GM12873 (cell line): ENCODE results near the gene SH3PXD2B.

Experiments
- TF ChIP-seq, protein P1 (sequence below): IDR thresholded peaks from 2 replicates; pipeline ENCODE4 v1.5.1; 2012; ENCODE audit warnings: low read depth, mild to moderate bottlenecking, moderate library complexity, low read length, control low read depth; ENCODE audit not compliant: insufficient read depth; ENCODE audit errors: missing control alignments

Gene SH3PXD2B

DNA sequence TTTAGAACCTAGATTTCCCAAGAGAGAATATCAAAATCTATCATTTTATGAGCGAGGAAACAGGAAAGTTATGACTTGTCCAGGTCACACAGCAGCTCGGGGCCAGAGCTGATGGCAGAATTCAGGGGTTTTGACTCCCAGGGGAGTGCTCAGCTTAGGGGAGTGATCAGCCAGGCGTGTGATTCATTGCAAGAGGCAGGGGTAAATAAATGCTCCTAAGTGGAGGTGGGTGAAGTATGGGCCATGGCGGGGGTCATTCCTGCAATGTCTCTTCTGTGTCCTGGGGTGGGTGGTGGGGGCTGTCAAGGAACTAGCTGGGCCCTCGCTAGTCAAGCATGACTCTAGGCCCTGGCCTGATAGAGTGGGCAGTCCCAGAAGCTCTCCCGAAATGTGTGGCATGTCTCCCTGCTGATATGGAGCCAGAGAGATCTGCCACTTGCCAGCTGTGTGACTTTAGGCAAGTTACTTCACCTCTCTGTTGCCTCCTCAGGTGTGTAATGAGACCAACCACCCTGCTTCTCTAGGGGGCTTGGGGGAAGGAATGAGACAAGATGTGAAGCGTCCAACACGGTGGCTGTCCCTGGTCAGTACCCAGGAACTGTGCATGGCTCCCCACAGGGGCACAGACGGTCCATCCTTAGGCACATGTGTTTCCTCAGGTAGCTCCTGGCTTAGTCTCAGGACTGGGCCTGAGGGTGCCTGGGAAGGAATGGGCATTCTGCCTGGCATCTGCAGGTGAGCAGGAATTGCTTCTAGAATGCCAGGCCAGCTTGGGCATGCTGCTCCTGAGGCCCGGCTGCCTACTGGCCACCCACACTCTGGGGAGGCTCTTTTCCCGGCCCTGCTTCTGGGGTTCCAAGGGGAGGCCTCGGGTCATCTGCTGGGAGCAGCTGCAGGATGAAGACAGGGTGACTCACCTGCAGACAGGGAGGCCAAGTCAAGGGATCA is 36.5 kb upstream of the SH3PXD2B start:
- TF ChIP-seq, protein P1, sequence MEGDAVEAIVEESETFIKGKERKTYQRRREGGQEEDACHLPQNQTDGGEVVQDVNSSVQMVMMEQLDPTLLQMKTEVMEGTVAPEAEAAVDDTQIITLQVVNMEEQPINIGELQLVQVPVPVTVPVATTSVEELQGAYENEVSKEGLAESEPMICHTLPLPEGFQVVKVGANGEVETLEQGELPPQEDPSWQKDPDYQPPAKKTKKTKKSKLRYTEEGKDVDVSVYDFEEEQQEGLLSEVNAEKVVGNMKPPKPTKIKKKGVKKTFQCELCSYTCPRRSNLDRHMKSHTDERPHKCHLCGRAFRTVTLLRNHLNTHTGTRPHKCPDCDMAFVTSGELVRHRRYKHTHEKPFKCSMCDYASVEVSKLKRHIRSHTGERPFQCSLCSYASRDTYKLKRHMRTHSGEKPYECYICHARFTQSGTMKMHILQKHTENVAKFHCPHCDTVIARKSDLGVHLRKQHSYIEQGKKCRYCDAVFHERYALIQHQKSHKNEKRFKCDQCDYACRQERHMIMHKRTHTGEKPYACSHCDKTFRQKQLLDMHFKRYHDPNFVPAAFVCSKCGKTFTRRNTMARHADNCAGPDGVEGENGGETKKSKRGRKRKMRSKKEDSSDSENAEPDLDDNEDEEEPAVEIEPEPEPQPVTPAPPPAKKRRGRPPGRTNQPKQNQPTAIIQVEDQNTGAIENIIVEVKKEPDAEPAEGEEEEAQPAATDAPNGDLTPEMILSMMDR: no peak

DNA sequence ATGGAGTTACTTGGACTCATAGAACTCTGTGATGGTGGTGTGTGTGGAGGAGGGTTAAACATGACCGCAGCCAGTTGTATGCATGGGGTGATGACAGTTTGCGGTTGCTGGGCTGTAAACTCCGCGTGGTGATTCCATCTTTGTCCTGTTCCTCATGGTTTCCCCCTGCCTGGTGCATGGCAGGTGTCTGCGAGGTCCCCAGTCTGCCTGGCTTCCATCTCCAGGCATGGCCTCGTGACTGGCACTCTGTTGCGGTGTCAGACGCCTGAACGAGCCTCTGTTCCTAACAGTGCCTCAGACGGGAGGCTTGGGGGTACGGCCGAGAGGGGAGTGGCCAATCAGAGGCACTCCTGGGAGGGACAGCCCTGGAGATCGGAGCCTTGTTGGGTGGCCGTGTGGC is 33.9 kb upstream of the SH3PXD2B start:
- TF ChIP-seq, protein P1: no peak

DNA sequence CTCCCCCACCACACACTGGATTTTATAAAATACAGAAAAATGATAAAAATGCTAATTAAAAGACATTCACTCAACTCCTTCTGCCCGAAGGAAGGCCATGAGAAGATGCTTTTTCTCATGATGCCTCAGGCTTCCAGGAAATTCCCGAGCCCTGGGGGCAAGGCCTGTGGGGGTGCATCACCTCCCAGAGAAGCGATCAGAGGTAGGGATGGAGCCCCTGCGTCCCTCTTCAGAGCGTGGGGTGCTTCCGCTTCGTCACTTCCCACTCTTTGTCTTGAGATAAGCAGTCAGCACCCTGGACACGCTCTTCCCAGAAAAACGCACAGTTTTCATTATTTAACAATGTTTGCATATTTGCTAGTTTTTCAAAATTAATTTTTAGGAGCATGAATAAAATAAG is 33.3 kb upstream of the SH3PXD2B start:
- TF ChIP-seq, protein P1: no peak

DNA sequence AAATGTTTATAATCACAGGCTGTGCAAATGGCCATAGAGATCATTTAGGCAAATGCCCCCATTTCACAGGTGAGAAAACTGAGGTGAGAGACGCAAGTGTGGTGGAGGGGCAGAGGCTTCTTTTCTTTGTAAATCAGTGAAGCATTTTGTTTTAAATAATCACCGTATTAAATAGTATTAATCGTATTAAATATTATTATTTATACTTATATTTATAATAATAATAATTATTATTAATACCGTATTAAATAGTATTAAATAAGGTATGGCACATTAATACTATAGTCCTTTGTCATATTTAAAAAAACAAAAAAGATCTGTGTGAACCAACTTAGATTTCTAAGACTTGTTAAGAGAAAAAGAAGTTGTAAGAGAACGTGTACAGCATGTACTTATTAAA is 32.6 kb upstream of the SH3PXD2B start:
- TF ChIP-seq, protein P1: no peak

DNA sequence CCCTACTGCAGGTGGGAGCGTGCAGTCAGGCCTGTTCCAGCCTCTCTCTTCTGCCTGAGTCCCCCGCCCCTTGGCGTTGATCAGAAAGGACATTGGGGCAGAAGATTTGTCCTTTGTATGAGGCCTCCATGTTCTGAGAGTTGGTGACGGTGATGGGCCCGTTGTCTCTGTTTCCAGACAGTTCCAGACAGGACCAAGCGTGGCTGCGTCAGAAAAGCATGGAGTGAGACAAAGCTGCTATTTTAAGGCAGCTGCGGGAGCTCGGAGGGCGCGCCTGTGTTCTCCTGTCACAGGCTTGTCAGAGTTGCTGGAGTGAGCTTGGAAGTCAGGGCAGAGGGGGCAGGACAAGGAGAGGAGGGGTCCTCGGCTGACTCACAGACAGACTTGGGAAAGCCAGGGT is 32.1 kb upstream of the SH3PXD2B start:
- TF ChIP-seq, protein P1: no peak

DNA sequence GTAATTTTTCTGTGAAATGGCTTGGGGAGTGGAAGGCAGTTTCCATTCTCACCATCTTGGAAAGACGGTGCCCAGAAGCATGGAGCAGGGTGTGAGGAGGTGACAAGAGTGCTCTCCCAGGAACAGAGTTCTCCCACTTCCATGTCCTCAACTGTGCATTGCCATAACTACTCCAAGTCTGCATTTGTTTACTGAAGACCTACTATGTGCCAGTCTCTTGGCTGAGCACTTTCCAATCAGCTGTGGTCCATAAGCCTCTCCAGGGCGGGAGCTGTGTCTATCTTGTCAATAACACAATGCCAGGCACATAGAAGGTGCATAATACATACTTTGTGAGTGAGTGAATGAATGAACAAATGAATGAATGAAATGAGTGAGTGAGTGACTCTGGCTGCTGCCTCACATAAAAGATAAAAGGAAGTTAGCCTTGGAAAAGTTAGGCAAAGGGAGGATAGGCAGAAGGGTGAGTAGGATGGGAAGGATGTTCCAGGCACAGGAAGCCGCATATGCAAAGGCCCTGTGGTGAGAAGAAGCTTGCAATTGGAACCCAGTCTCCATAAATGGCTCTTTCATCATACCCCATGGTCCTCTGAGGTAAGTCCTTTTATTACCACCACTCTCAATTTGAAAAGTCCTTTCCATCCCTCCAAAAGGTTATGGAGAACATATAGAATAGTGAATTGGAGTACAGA is 31.3 kb upstream of the SH3PXD2B start:
- TF ChIP-seq, protein P1: no peak

DNA sequence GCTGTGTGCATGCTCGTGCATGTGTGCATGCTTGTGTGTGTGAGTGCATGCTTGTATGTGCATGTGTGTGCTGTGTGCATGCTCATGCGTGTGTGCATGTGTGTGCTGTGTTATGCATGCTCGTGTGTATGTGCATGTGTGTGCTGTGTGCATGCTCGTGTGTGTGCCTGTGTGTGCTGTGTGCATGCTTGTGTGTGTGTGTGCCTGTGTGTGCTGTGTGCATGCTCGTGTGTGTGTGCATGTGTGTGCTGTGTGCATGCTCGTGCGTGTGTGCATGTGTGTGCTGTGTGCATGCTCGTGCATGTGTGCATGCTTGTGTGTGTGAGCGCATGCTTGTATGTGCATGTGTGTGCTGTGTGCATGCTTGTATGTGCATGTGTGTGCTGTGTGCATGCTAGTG is 30.3 kb upstream of the SH3PXD2B start:
- TF ChIP-seq, protein P1: no peak
